ENCODE measurements around the gene BRD2. TPM values are rescaled to one million over a fixed set of nuclear protein-coding genes. Genes with fewer than 3 reads are reported as not detected.

BRD2 gene
- total and polyA plus RNA-seq, 9 of the 15 experiments (the other 6 are each of a cell fraction or from before 2014, with no cell fraction given), result 19.0 to 252 (median 181) TPM

DNA sequence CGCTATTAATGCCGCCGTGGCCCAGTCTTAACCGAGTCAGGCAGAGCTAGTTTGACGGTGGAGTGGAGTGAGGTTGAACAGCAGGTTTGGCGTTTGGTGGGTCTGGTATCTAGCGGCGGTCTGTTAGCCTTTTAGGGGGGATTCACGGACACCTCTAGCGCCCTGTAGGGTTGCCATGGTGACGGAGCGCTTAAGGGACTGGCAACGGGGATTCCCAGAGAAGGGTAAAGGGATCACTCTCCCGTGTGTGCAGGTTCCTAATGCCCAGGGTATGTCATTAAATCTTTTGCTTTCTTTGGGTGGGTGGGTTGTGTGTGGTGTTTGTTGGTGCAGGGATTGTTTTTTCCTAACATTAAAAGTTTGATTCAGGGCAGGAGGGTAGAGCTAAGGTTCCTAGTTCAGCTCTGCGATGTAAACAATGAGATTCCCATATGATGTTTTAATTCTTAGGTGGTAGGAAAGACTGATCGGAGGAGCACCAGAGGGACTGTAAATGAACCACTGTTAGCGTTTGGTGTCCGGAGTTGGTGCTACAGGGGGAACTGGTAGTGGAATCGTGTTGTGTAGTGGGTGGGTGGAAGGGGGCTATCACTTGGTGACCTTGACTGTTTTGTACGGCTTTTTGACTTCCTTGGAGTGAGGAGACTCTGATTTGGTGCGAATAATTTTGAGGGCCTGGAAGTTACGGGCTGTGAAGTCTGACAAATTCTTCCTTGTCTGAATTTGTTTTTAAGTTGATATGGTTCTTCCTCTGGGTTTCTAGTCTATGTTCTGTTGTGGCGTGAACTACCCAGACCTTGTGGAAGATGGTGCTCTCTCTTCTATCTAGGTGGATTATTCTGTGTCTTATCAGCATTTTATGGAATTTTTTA, 5.0 kb downstream of the BRD2 start (continued):
- TF ChIP-seq CHD7 (IDR thresholded peaks at IDR 0.05; ENCODE audit: low read depth, low read length), result no peak
- 0 out of 2 replicates have a peak, but pooled peaks have one; percentile 9 for TF ChIP-seq ZNF232 (CRISPR knock-in tag; IDR thresholded peaks at IDR 0.05)
- no peak for TF ChIP-seq ETV1 (tag; conservative IDR thresholded peaks at IDR 0.05; ENCODE audit: low read depth)
- no peak for TF ChIP-seq PKNOX1 (IDR thresholded peaks at IDR 0.05)
- no peak for TF ChIP-seq CREB5 (CRISPR knock-in tag; IDR thresholded peaks at IDR 0.05)
- TF ChIP-seq SNRNP70 (optimal IDR thresholded peaks at IDR 0.05; ENCODE audit: low read depth, low read length), result no peak
- TF ChIP-seq ZNF696 (CRISPR knock-in tag; conservative IDR thresholded peaks at IDR 0.05), result no peak
- no peak for TF ChIP-seq ESRRA (IDR thresholded peaks at IDR 0.05; ENCODE audit: borderline replicate concordance, low read depth)
- 0 out of 4 replicates have a peak, but pooled peaks of 1 of the 2 experiments have one; percentile 1 for TF ChIP-seq TEAD1 (CRISPR knock-in tag; IDR thresholded peaks at IDR 0.05)
- no peak for TF ChIP-seq ZNF41 (CRISPR knock-in tag; conservative IDR thresholded peaks at IDR 0.05)
- TF ChIP-seq KDM2B (CRISPR knock-in tag; IDR thresholded peaks at IDR 0.05), result no peak
- no peak for TF ChIP-seq ASH1L (IDR thresholded peaks at IDR 0.05; ENCODE audit: borderline replicate concordance, low read depth, partially characterized antibody)

All from K562 (cell line).